Suprapubic skin (tissue), 4 donors: Measurements from ENCODE around the gene RRP1B. TPM values are rescaled to one million over a fixed set of nuclear protein-coding genes. Genes with fewer than 3 reads are reported as not detected.

Experiments used
- DNase-seq, 2 donors: peaks; one replicate each; pipeline ENCODE4 v3.0.0-alpha.2; 2019; ENCODE audit warnings: low spot score in 2 of 2
- H3K27ac ChIP-seq: fragments of 200-600 bp; sonication (generic); one replicate; pipeline ENCODE4 v1.5.1; 2019
- H3K27me3 ChIP-seq: fragments of 200-600 bp; sonication (generic); one replicate; pipeline ENCODE4 v1.5.1; 2019
- H3K36me3 ChIP-seq: fragments of 200-600 bp; sonication (generic); one replicate; pipeline ENCODE4 v1.5.1; 2019
- H3K4me1 ChIP-seq: fragments of 200-600 bp; sonication (generic); one replicate; pipeline ENCODE4 v1.5.1; 2019
- H3K4me3 ChIP-seq: fragments of 200-600 bp; sonication (generic); one replicate; pipeline ENCODE4 v1.5.1; 2019; ENCODE audit warnings: mild to moderate bottlenecking
- H3K9me3 ChIP-seq: fragments of 200-600 bp; sonication (generic); one replicate; pipeline ENCODE4 v1.5.1; 2019
- EP300 ChIP-seq: sonication (generic); formaldehyde crosslinking; IDR thresholded peaks from one replicate; pipeline ENCODE4 v1.6.1; 2017; ENCODE audit warnings: antibody characterized with exemption
- POLR2A ChIP-seq, 2 donors: fragments of 450-650 bp; IDR thresholded peaks; one replicate each; pipeline ENCODE4 v1.6.1; 2017; ENCODE audit warnings: antibody characterized with exemption in 2 of 2, mild to moderate bottlenecking in 2 of 2, moderate library complexity in 2 of 2
- POLR2AphosphoS5 ChIP-seq, 3 donors: sonication (generic); formaldehyde crosslinking; IDR thresholded peaks; one replicate each; pipeline ENCODE4 v1.6.1; 2017; ENCODE audit warnings: antibody characterized with exemption in 3 of 3
- WGBS: methylation state at CpG from one replicate; pipeline ENCODE4 v1.1.5; 2018; 5-methylcytosine and 5-hydroxymethylcytosine counted together
- total RNA-seq, 4 donors: library from RNA; depleted of rRNA; stranded (reverse); fragments of >200 nt; gene quantifications; one replicate each; pipeline ENCODE4 v1.1.0, GENCODE V29; 2016
- TF ChIP-seq, protein P1 (sequence below), 2 donors: fragments of 200-600 bp in 1 of 2; fragments of 450-650 bp in 1 of 2; sonication (generic) in 1 of 2; IDR thresholded peaks; one replicate each; pipeline ENCODE4 v1.5.1; 2016 to 2019; ENCODE audit warnings: antibody characterized with exemption in 2 of 2, mild to moderate bottlenecking in 1 of 2, moderate library complexity in 1 of 2

RRP1B gene
- total RNA-seq, 4 donors from 2014 or later: 19.1 to 25.1 (median 23.3) TPM

DNA sequence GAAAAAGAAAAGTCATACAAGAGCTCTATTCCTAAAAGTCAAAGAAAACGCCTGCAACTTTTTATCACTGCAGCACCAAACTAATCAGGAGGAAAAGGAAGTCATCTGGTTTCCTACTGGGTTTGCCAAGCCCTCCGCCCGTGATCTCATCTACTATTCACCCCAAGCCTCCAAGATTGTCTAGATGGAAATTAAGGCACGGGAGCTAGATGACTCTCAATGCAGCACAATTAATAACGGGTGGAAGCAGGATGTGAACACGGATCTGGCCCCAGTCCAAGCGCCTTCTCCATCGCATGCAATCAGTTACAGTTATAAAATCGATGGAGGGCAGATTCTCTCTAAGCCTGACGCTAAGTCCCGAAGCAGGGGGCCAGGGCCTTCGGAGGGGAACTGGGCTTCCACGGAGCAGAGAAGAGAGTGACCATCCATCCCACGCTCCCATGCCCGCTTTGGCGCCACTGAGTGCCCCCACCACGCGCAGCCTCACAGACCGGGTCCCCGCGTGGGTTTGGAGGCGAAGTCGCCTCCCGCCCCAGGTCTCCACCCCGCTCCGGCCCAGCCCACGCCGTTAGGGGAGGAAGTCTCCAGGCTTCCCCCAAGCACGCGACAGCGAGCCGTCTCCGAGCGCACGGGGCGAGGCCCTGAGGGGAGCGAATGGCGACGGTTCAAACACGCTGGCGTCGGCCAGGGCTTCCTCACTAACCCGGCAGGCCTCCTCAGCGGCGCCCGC is 1.8 kb upstream of the RRP1B start:
- peak in 1 of 2 donors; percentile 67 for DNase-seq
- Histone ChIP-seq H3K27ac (no peak overlapping the region), H3K36me3 (no peaks in the 10 kb centered on the region), H3K9me3 (no peaks in the 10 kb centered on the region), H3K4me1 (peaks cover 30% of the 10 kb centered on the region), H3K4me3 (no peak overlapping the region), H3K27me3 (no peaks in the 10 kb centered on the region)
- WGBS: 81% methylated on average over 45 of the region's 46 CpGs
- TF ChIP-seq EP300: no peak
- TF ChIP-seq, protein P1, sequence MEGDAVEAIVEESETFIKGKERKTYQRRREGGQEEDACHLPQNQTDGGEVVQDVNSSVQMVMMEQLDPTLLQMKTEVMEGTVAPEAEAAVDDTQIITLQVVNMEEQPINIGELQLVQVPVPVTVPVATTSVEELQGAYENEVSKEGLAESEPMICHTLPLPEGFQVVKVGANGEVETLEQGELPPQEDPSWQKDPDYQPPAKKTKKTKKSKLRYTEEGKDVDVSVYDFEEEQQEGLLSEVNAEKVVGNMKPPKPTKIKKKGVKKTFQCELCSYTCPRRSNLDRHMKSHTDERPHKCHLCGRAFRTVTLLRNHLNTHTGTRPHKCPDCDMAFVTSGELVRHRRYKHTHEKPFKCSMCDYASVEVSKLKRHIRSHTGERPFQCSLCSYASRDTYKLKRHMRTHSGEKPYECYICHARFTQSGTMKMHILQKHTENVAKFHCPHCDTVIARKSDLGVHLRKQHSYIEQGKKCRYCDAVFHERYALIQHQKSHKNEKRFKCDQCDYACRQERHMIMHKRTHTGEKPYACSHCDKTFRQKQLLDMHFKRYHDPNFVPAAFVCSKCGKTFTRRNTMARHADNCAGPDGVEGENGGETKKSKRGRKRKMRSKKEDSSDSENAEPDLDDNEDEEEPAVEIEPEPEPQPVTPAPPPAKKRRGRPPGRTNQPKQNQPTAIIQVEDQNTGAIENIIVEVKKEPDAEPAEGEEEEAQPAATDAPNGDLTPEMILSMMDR (IDR thresholded peaks at IDR 0.05): no peak
- no peak for TF ChIP-seq POLR2A (IDR thresholded peaks at IDR 0.05)
- no peak for TF ChIP-seq POLR2AphosphoS5 (IDR thresholded peaks at IDR 0.05)

DNA sequence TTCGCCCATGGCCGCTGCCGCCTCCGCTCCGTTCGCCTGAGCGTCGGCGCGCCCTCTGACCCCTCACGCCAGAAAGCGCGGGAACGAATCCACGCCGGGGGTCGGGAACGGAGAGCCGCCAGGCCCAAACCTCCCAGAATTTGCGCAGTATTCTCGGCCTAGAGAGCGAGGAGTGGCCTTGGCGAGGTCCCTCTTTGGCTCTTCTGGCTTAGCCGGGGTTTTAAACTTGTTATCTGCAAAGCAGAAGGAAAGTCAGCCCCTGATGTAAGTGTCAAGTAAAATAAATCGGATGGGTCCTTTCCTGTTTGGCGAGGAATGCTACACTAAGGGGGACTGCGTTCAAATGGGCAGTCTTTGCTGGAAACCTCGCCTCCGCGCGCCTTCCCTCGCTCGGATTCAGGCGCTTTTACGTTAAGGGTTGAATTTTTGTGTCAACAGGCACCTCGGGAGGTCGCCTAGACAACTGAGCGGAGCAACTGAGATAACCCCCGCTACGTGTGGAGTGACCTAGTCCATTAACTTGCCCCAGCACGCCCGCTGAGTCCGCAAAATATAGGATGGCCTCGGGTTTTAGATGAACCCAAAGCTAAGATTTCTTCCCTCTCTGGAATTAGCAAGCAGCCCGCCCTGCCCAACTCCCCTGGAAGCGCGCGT is 1.1 kb upstream of the RRP1B start:
- H3K27me3 ChIP-seq: no peaks in the 10 kb centered on the region
- no peak overlapping the region for H3K27ac ChIP-seq
- H3K4me1 ChIP-seq: peaks cover 30% of the 10 kb centered on the region
- H3K36me3 ChIP-seq: peaks cover 1% of the 10 kb centered on the region
- no peak for DNase-seq
- WGBS: 92% methylated on average over 48 of the region's 48 CpGs
- no peaks in the 10 kb centered on the region for H3K9me3 ChIP-seq
- no peak for TF ChIP-seq POLR2AphosphoS5 (IDR thresholded peaks at IDR 0.05)
- no peak for TF ChIP-seq EP300
- TF ChIP-seq, protein P1 (IDR thresholded peaks at IDR 0.05): no peak
- no peak for TF ChIP-seq POLR2A (IDR thresholded peaks at IDR 0.05)
- H3K4me3 ChIP-seq: no peak overlapping the region

DNA sequence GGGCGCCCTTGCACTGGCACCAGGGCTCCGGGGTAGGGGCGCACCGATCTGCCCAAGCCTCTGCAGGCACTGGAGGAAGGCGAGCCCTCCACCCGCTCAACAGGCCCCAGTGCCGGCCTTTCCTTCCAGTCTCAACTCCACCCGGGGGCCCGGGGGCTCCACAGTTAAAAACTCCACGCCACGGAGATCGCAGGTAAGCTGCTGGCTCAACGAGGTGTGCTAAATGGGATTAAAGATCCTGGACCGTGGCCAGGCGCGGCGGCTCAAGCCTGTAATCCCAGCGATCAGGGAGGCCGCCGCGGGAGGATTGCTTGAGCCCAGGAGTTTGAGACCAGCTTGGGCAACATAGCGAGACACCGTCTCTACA is 608 bp upstream of the RRP1B start:
- no peaks in the 10 kb centered on the region for H3K9me3 ChIP-seq
- H3K4me1 ChIP-seq: peaks cover 30% of the 10 kb centered on the region
- peak in 1 of 2 donors; percentile 73 for DNase-seq
- peak overlapping the region; percentile 81 for H3K4me3 ChIP-seq
- H3K27me3 ChIP-seq: no peaks in the 10 kb centered on the region
- peak overlapping the region; percentile 83 for H3K27ac ChIP-seq
- peaks cover 7% of the 10 kb centered on the region for H3K36me3 ChIP-seq
- WGBS: 74% methylated on average over 16 of the region's 23 CpGs
- TF ChIP-seq, protein P1 (IDR thresholded peaks at IDR 0.05): no peak
- TF ChIP-seq POLR2A (IDR thresholded peaks at IDR 0.05) (no peak), POLR2AphosphoS5 (IDR thresholded peaks at IDR 0.05) (no peak)

DNA sequence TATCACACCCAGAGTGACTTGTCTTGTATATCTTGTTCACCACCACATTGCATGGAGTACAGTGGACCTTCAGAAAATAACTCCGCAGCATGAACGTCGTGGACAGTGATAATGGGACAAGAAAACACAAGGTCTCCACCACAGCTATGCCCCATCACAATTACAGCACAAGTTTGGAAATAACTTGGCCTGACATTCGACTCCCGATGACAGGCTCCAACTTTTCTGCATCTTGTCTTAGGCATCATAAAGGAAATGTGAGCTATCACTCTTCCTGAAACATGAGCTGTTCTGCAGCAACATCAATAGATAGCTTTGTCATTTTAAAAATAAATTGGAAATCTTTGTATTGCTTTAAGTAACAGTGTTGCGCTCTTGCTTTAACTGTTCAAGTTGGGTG is 2.9 kb downstream of the RRP1B start:
- H3K27ac ChIP-seq: no peak overlapping the region
- no peak for DNase-seq
- H3K9me3 ChIP-seq: no peaks in the 10 kb centered on the region
- no peaks in the 10 kb centered on the region for H3K27me3 ChIP-seq
- TF ChIP-seq, protein P1 (IDR thresholded peaks at IDR 0.05): no peak
- TF ChIP-seq POLR2AphosphoS5 (IDR thresholded peaks at IDR 0.05) (no peak), POLR2A (IDR thresholded peaks at IDR 0.05) (no peak), EP300 (no peak)
- no peak overlapping the region for H3K4me3 ChIP-seq
- peaks cover 33% of the 10 kb centered on the region for H3K4me1 ChIP-seq
- H3K36me3 ChIP-seq: peaks cover 16% of the 10 kb centered on the region
- 76% methylated on average over 6 of the region's 6 CpGs for WGBS

DNA sequence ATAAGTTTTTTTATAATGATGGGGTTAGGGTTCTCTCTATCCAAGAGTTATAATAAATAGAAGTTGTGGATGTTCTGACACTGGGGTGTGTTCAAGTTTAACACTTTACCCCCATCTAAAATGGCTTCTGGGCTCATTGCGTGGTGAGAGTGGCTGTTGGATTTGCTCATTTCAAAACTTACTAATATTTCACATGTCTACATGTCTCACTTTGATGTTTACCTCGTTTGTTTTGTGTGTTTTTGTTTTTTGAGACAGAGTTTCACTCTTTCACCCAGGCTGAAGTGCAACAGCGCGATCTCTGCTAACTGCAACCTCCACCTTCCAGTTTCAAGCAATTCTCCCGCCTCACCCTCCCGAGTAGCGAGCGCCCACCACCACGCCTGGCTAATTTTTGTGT is 3.7 kb downstream of the RRP1B start:
- WGBS: 86% methylated on average over 9 of the region's 9 CpGs
- TF ChIP-seq, protein P1 (IDR thresholded peaks at IDR 0.05): no peak
- TF ChIP-seq POLR2AphosphoS5 (IDR thresholded peaks at IDR 0.05) (no peak), EP300 (no peak), POLR2A (IDR thresholded peaks at IDR 0.05) (no peak)

More for the DNA sequence above, 3.7 kb downstream of the RRP1B start:
- H3K27me3 ChIP-seq: no peaks in the 10 kb centered on the region
- no peak for DNase-seq
- peaks cover 16% of the 10 kb centered on the region for H3K36me3 ChIP-seq
- H3K4me3 ChIP-seq: no peak overlapping the region
- no peak overlapping the region for H3K27ac ChIP-seq
- H3K9me3 ChIP-seq: no peaks in the 10 kb centered on the region
- H3K4me1 ChIP-seq: peaks cover 30% of the 10 kb centered on the region
